ENCODE measurements around the gene CMSS1.

DNA sequence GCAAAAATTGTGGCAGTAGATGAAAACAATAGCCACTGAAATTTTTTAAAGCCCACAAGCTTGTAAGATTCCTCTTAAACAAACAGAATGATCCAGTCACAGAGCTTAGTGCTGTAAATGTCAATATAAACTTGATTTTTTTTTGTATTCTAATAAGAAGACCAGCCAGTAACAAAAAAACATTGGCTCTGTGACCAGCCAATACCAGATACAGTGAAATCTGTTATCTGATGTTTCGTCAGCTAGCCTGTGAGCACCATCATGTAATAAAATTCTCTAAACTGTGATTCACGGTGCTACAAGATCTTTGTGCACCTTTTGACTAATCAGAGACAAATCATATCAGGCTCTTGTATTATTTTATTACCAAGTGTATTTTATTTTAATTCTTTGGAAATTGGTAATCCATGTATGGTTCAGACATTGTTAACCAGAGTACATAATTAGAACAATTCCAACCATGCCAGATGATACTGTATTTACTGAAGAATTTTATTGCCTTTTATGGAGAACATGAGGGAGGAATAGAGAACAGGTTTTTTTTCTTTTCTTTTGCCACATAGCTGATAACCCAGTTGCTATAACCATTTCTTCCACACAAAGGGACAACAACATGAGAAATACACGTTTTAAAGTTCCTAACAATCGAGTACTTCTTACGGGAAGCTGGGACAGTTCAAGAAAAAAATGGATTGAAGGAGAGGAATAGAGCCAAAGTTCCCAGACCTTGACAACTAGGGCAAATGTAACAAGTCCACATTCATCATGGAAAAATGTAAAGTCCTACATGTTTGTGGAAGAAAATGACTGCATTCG is 224.7 kb downstream of the CMSS1 start:
- TF ChIP-seq, protein P1, sequence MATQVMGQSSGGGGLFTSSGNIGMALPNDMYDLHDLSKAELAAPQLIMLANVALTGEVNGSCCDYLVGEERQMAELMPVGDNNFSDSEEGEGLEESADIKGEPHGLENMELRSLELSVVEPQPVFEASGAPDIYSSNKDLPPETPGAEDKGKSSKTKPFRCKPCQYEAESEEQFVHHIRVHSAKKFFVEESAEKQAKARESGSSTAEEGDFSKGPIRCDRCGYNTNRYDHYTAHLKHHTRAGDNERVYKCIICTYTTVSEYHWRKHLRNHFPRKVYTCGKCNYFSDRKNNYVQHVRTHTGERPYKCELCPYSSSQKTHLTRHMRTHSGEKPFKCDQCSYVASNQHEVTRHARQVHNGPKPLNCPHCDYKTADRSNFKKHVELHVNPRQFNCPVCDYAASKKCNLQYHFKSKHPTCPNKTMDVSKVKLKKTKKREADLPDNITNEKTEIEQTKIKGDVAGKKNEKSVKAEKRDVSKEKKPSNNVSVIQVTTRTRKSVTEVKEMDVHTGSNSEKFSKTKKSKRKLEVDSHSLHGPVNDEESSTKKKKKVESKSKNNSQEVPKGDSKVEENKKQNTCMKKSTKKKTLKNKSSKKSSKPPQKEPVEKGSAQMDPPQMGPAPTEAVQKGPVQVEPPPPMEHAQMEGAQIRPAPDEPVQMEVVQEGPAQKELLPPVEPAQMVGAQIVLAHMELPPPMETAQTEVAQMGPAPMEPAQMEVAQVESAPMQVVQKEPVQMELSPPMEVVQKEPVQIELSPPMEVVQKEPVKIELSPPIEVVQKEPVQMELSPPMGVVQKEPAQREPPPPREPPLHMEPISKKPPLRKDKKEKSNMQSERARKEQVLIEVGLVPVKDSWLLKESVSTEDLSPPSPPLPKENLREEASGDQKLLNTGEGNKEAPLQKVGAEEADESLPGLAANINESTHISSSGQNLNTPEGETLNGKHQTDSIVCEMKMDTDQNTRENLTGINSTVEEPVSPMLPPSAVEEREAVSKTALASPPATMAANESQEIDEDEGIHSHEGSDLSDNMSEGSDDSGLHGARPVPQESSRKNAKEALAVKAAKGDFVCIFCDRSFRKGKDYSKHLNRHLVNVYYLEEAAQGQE (IDR thresholded peaks at IDR 0.05; ENCODE audit: insufficient read depth in 1 of 2, low read depth in 2 of 2, low read length in 2 of 2): no peak
- no peak for TF ChIP-seq POLR2AphosphoS5 (IDR thresholded peaks at IDR 0.05; ENCODE audit: low read depth, low read length)
- no peak for TF ChIP-seq SIN3A (IDR thresholded peaks at IDR 0.05; ENCODE audit: borderline replicate concordance, insufficient read depth, low read length)
